Dermis blood vessel endothelial cell (primary cell): Measurements from ENCODE around the gene PCDHGC5. TPM values are rescaled to one million over a fixed set of nuclear protein-coding genes. Genes with fewer than 3 reads are reported as not detected.

Experiments used
- DNase-seq: peaks from one replicate; pipeline ENCODE4 v3.0.0; 2010
- total RNA-seq: library from RNA; depleted of rRNA; stranded (reverse); fragments of >200 nt; gene quantifications from 2 replicates; pipeline ENCODE4 v1.2.3, GENCODE V29; 2014

PCDHGC5 gene
- total RNA-seq, 1 donor from 2014 or later: 1.5 TPM

GRCh38 chr5:141513627-141514329 is 24.9 kb downstream of the PCDHGC5 start:
- DNase-seq: peak; percentile 69

DNA sequence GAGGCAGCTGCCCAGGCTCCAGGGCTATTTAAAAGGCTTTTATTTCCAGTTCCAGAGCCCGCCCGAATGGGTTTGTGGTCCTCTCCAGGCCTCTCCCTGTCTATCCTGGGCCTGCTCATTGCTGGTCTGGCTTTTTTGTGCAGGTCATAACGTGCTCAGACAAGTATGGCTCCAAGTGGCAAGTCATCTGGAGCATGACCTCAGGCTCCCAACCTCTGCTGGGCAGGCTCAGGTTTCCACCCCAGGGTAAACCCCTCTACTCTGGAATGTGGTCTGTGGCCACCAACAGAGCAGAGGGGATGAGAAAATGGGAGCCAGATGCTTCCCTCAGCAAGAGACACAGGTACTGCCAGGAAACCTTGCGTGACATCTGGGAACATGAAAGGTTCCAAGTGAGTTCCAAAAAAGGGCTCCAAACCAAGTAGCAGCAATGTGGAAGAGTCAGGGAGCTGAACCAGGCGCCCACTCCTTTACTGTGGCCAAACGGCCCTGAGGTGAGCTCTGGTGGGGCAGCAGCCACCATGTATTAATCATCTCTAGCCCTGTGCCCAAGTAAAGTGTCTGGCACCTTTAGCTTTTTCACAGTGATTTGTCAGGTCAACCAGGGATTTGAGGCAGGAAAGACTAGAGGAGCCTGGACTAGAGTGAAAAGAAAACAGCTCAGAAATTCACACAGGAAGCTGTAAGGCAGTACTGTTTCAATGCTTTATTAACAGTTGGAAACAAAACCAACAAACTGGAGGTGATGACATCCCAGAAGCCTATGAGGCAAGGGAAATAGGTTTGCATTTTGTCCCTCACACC is 25.7 kb downstream of the PCDHGC5 start:
- DNase-seq: no peak

DNA sequence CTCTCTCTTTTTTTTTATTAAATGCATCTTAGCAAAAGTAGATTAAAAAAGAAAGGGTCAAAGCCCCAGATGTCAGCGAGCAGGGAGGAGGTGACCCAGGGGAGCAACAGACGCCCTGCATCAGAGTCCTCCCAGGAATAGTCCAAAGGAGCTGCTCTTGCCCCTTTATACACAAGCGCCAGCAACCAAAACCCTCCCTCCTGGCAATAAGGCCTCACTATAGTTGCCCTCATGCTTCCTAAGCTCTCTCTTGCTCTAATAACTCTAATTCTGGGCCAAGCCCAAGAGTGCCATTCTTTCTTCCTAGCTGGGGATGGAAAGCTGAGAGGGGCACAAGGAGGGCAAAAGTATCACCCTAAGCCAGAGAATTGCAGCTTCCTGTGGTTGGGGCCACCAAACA is 26.3 kb downstream of the PCDHGC5 start:
- DNase-seq: no peak

DNA sequence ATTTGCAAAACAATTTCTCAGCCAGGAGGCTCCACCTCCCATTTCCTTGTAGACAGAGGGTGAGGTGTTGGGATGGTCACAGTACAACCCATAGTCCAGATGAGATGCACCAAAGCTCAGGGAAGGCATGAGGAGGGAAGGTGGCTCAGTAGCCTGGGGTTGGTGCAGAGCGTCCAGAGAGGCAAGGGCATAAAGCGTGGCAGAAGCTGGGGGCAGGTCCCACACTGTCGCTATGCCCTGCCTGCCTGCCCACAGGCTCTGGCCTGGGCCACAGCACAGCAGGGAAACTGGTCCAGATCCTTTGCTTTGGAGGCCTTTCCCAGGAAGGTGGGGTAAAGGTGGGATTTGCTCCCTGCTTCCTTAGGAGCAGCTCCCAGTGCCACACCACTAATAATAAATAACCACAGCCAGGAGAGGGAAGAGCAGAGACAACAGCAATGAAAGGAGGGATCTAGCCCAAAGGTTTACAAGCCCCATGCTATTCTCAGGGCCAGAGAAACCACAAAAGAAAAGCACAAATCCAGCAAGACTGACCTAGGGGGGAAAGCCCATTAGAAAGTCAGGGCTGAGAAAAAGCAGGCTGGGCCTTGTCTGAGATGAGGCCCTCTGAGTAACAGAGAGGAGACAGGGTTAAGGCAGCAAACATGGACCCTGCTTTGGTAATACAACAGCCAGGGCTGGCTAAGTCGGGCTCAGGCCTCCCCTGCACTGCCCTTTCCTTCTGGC is 27.2 kb downstream of the PCDHGC5 start:
- no peak for DNase-seq

- DNase-seq: no peak
Measured at GRCh38 chr5:141516672-141517025, 27.8 kb downstream of the PCDHGC5 start.

DNA sequence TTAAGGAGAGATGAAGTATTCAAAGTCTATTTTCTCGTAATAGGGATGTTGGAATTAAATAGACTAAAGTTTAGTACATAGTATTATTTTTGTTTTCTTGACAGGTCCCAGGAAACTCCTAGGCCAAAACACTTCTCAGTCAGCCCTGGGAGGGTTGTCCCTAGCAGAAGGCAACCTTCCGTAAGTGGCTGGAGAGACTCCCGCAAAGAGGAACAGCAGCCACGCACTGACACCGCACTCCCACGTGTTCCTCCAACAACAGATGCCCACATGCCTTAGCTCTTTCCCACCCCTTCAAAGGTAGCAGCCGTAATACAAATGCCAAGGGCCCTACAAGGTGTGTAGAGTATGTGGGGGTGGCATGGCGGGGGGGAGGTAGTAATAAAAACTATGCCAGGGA is 28.4 kb downstream of the PCDHGC5 start:
- DNase-seq: no peak

DNA sequence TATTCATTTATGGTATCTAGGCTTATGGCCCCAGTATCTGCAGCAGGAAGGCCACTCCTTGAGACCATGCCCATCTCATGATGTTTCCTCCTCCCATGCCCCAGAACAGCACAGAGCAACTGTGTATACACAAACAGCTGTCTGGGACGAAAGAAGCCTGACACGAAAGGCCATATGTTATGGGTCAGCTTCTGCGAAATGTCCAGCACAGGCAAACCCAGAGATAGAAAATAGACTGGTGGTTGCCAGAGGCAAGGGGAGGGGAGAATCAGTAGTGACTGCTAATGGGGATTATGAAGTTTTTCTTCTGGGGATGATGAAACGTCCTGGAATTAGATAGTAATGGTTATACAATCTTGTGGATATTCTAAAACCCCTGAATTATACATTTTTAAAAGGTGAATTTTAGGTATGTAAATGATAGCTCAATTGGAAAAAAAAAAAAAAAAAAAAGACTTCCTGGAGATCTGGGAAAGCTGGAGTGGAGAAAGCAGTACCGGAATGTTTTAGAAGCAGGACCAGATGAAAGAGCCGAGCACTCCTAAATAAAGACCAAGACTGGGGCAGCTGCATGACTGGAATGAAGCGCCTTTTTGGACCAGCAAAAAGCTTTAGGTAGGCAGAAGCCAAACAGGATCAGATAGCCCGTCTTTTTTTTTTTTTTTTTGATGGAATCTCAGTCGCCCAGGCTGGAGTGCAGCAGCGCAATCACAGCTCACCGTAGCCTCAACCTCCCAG is 29.2 kb downstream of the PCDHGC5 start:
- no peak for DNase-seq

GRCh38 chr5:141518618-141519015 is 29.7 kb downstream of the PCDHGC5 start:
- DNase-seq: no peak

- DNase-seq: no peak
Measured at GRCh38 chr5:141519605-141520565, 31.0 kb downstream of the PCDHGC5 start.

GRCh38 chr5:141521244-141521781 is 32.4 kb downstream of the PCDHGC5 start:
- peak; percentile 97 for DNase-seq

GRCh38 chr5:141522301-141522700 is 33.4 kb downstream of the PCDHGC5 start:
- DNase-seq: peak; percentile 78

DNA sequence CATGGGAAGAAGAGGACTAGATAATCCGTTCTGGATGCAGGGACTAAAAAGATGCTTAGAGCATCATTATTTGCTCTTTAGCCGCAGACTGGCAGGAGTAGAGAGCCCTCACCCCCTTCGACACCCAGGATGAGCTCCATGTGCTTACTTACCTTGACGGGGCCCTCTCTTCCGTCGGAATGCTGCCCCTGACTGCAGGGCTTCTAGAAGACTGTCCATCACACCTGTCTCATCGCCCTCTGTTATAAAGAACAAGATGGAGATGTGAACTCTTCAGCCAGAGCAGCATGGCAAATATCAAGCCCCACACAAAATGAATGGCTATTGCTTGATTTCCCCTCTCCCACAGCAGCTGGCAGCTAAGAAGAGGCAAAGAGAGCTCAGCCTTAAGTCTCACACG is 35.1 kb downstream of the PCDHGC5 start:
- DNase-seq: no peak

DNA sequence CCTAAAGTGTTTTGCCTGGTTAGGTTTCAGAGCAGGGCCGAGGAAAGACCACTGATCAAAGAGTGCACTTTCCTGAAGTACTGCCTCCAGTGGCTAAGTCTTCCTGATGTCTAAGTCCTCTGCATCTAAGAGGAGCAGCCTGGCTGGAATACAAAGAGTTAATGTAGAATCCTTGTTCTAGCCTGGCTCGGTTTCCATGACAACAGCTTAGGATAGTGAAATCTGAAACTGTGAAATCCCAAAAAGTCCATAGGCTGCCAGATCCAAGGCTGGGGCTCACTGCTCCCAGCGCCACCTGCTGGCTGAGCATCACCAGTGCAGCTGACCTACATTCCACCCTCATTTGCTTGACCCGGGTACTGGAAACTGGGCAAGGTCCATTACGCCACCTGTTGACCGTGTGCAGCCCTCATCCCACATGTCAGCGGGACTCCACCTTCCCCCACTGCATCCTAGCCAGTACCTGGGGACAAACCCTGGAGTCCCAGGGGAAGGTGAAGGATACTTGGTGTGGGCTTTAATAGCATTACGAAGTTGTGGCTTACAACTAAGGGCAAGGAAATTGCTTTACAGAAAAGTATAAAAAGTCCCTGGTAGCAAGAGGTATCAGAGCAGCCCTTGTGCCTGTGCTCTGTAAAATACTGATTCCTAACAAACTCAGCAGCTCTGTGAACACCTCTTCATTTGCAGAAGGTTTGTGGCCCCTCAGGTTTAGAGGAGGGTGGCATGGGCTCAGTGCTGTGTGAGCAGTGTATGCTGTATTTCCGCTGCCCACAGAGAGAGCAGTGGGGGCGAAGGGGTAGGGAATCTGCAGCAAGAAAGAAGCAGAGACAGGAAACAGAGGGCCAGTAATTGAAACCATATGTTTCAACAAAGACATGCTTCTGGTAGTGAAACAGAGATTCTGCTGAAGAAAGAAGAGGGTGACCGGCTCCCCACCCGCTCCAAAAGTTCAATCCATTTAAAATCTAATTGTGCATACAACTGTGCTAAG is 36.0 kb downstream of the PCDHGC5 start:
- DNase-seq: peak; percentile 96

- DNase-seq: no peak
Measured at GRCh38 chr5:141525653-141526052, 36.8 kb downstream of the PCDHGC5 start.

- no peak for DNase-seq
Measured at GRCh38 chr5:141527426-141527825, 38.5 kb downstream of the PCDHGC5 start.

DNA sequence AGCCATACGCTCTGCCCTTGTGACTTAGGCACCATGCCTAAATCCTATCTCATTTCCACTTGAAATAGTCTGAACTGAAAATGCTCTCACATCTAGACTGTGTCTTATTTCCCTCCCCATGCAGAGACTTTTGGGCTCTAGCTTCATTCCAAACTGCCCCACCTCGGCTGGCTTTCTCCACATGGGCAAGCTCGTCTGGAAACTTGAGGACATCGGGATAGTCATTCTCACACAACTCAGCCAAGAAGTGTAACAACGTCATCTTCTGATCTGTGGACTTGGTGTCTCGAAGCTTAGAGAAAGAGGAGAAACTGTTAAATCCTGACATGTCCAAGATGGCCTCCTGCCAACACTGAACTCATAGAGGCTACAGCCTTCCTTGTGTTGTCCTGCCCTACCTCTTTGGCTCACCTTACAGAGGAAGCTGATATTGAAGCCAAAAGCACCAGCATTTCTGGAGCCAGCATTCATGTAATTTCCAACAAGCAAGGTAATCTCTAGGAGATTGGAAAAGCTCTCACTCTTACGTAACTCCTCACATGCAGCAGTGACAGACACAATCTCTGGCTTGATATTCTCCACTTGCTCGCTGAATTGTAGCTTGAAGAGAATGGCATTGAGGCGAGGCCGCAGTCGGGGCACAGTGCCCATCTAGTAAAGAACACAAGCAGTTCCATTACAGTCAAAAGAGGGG is 39.6 kb downstream of the PCDHGC5 start:
- DNase-seq: no peak

DNA sequence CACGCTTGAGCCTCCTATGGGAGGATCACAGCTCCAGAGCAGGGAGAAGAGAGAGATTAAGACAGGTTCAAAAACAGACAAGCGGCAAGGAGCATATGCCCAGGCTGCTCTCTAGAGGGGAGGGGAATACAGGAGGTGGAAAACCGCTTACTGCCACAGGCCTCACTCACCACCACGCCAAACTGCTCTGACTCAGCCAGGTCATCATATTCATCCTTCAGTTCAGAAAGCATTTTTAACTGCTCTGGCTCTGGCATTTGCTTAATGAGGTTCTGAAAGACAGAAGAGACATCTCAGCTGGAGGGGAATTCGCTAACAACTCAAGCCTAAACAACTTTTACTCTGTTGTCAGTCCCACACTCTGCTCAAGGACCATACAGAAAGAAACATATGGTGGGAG is 40.1 kb downstream of the PCDHGC5 start:
- DNase-seq: no peak

DNA sequence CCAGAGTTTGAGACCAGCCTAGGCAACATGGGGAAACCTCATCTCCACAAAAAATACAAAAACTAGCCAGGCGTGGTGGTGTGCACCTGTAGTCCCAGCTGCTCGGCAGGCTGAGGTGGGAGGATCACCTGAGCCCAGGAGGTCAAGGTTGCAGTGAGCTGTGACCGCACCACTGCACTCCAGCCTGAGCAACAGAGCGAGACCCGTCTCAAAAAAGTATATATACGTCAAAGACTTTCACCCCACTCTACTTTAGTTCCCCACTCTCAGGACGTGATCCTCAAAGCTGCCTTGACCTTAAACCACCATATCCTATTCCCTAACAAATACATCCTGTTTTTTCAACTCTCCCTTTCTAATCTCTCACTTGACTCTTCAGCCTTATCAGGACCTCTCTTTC is 41.0 kb downstream of the PCDHGC5 start:
- DNase-seq: no peak

DNA sequence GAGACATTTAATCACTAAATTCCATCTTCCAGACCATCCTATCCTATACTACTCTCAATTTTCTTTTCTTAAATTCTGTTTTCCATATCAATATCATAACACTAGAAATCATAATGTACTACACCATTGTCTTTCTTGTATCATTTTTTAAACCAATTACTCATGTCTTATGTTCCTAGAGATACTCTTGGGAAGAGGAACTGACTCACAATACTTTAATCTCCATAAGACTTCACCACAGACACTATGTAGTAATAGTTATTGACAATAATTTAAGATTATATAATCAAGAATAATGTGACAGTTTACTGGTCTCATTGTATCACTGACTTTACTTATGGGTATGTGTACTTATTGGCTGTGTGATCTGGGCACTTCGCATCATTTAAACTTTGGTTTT is 43.8 kb downstream of the PCDHGC5 start:
- DNase-seq: peak; percentile 45
